Keratinocyte (primary cell): ENCODE data around the gene DUSP18. TPM values are rescaled to one million over a fixed set of nuclear protein-coding genes. Genes with fewer than 3 reads are reported as not detected.

Source experiments
- DNase-seq: peaks from one replicate; pipeline ENCODE4 v3.0.0-alpha.2; 2011; ENCODE audit warnings: low read depth, missing footprints, low spot score
- FAIRE-seq: peaks from 2 replicates; lab custom pipeline; 2011; peaks lifted over from hg19 to GRCh38; lab: Jason Lieb, UNC
- H2AFZ ChIP-seq: 2 replicates; pipeline ENCODE4 v1.6.0; 2012; ENCODE audit warnings: low read length, control low read depth, inconsistent platforms; ENCODE audit not compliant: control insufficient read depth
- H3K27ac ChIP-seq: 2 replicates; pipeline ENCODE4 v1.5.1; 2011; ENCODE audit warnings: low read length; ENCODE audit not compliant: control insufficient read depth, insufficient read depth
- H3K27me3 ChIP-seq: 3 replicates; pipeline ENCODE4 v1.6.0; 2011; ENCODE audit warnings: low read length; ENCODE audit not compliant: control insufficient read depth, insufficient read depth; ENCODE audit errors: extremely low read depth
- H3K36me3 ChIP-seq, 2 experiments: 2 replicates in 1 of 2; 3 replicates in 1 of 2; pipeline ENCODE4 v1.5.1; 2011; ENCODE audit warnings: low read length in 2 of 2, mild to moderate bottlenecking in 1 of 2; ENCODE audit not compliant: control insufficient read depth in 2 of 2, insufficient read depth in 2 of 2; ENCODE audit errors: extremely low read depth in 1 of 2
- H3K4me1 ChIP-seq: 3 replicates; pipeline ENCODE4 v1.5.1; 2011; ENCODE audit warnings: low read length; ENCODE audit not compliant: control insufficient read depth, insufficient read depth; ENCODE audit errors: extremely low read depth
- H3K4me2 ChIP-seq: 3 replicates; pipeline ENCODE4 v1.6.0; 2011; ENCODE audit warnings: low read depth, low read length; ENCODE audit not compliant: control insufficient read depth, insufficient read depth; ENCODE audit errors: extremely low read depth
- H3K4me3 ChIP-seq, 3 experiments: fragments of 200-600 bp in 1 of 3; sonication (generic) in 1 of 3; 2 replicates in 2 of 3; 3 replicates in 1 of 3; pipeline ENCODE4 v1.5.1; 2011 to 2016; ENCODE audit warnings: low read length in 3 of 3, mild to moderate bottlenecking in 3 of 3, control low read depth in 2 of 3, inconsistent platforms in 1 of 3, low read depth in 1 of 3, mixed read lengths in 1 of 3, mixed run types in 1 of 3, moderate library complexity in 1 of 3; ENCODE audit not compliant: control insufficient read depth in 2 of 3, insufficient read depth in 2 of 3; ENCODE audit errors: extremely low read depth in 1 of 3
- H3K79me2 ChIP-seq: 2 replicates; pipeline ENCODE4 v1.6.0; 2012; ENCODE audit warnings: low read length; ENCODE audit not compliant: control insufficient read depth, insufficient read depth
- H3K9ac ChIP-seq: 3 replicates; pipeline ENCODE4 v1.6.0; 2011; ENCODE audit warnings: low read length; ENCODE audit not compliant: control insufficient read depth, insufficient read depth; ENCODE audit errors: extremely low read depth
- H3K9me1 ChIP-seq: 3 replicates; pipeline ENCODE4 v1.6.0; 2011; ENCODE audit warnings: low read length; ENCODE audit not compliant: control insufficient read depth, insufficient read depth; ENCODE audit errors: extremely low read depth
- H3K9me3 ChIP-seq: 2 replicates; pipeline ENCODE4 v1.5.1; 2012; ENCODE audit warnings: low read depth, low read length; ENCODE audit not compliant: control insufficient read depth
- H4K20me1 ChIP-seq: 3 replicates; pipeline ENCODE4 v1.6.0; 2011; ENCODE audit warnings: low read length; ENCODE audit not compliant: control insufficient read depth, insufficient read depth; ENCODE audit errors: extremely low read depth
- CTCF ChIP-seq, 3 experiments: IDR thresholded peaks in 1 of 3; conservative IDR thresholded peaks in 1 of 3; optimal IDR thresholded peaks in 1 of 3; 2 replicates in 2 of 3; 3 replicates in 1 of 3; pipeline versions ENCODE3 to v1.5.1; 2011; ENCODE audit warnings: low read length in 3 of 3, mild to moderate bottlenecking in 3 of 3, moderate library complexity in 2 of 3, control low read depth in 1 of 3, inconsistent platforms in 1 of 3; ENCODE audit not compliant: insufficient read depth in 2 of 3; ENCODE audit errors: extremely low read depth in 1 of 3
- EZH2 ChIP-seq: IDR thresholded peaks from one replicate; pipeline ENCODE4 v1.6.1; 2012; ENCODE audit warnings: inconsistent platforms, mild to moderate bottlenecking, low read length, moderate library complexity
- dilution Hi-C: fragments of 300-500 bp; cut with MboI; formaldehyde crosslinking; loops from one replicate; pipeline ENCODE4 v1.7.0; 2020; ENCODE audit warnings: low sequenced_read_pairs; ENCODE audit not compliant: extremely low pct_ligation_motif_present
- polyA plus RNA-seq, 5 experiments: library from polyadenylated mRNA; depleted of rRNA in 3 of 5; stranded (reverse) in 3 of 5; stranded (forward) in 1 of 5; unstranded in 1 of 5; fragments of >200 nt; gene quantifications; 1 replicate in 1 of 5; 2 replicates in 3 of 5; 3 replicates in 1 of 5; pipeline versions ENCODE4 v1.2.1 to v1.2.3, GENCODE V29; 2011 to 2012; ENCODE audit warnings: missing spikeins in 2 of 5, low read depth in 1 of 5, low replicate concordance in 1 of 5

DUSP18 gene
- polyA plus RNA-seq, 1 donor (not counting 4 experiments of a cell fraction or from before 2014, with no cell fraction given), result 12.6 TPM

GRCh38 chr22:30668386-30668710 lies 673 bp upstream of the DUSP18 start:
- H3K9me1 ChIP-seq, result no peaks in the 10 kb centered on the region
- peak overlapping the region; percentile 98 for H3K4me2 ChIP-seq
- H3K4me3 ChIP-seq, result peak overlapping the region; percentile 66 to 95 (median 89)
- peak overlapping the region; percentile 60 for H3K27ac ChIP-seq
- H3K27me3 ChIP-seq, result no peaks in the 10 kb centered on the region
- dilution Hi-C loops, result no loop called here
- no peaks in the 10 kb centered on the region for H3K9me3 ChIP-seq
- no peaks in the 10 kb centered on the region for H4K20me1 ChIP-seq
- H3K36me3 ChIP-seq, result peaks cover 4 to 8% of the 10 kb centered on the region in 2 experiments
- H2AFZ ChIP-seq, result peak overlapping the region; percentile 98
- no peak for DNase-seq
- FAIRE-seq, result no peak
- peaks cover 21% of the 10 kb centered on the region for H3K4me1 ChIP-seq
- no peaks in the 10 kb centered on the region for H3K79me2 ChIP-seq
- TF ChIP-seq CTCF (optimal IDR thresholded peaks at IDR 0.05 in 1 of 3, IDR thresholded peaks at IDR 0.05 in 1 of 3, conservative IDR thresholded peaks at IDR 0.05 in 1 of 3; ENCODE audit: extremely low read depth in 1 of 3, insufficient read depth in 2 of 3, low read length in 3 of 3) (no peak), EZH2 (no peak)
- peak overlapping the region; percentile 83 for H3K9ac ChIP-seq

- peak; percentile 53 for FAIRE-seq
- H3K27me3 ChIP-seq, result no peaks in the 10 kb centered on the region
- TF ChIP-seq CTCF (optimal IDR thresholded peaks at IDR 0.05 in 1 of 3, IDR thresholded peaks at IDR 0.05 in 1 of 3, conservative IDR thresholded peaks at IDR 0.05 in 1 of 3; ENCODE audit: extremely low read depth in 1 of 3, insufficient read depth in 2 of 3, low read length in 3 of 3) (no peak), EZH2 (no peak)
Measured at GRCh38 chr22:30667107-30667493, 575 bp downstream of the DUSP18 start.

More at GRCh38 chr22:30667107-30667493, 575 bp downstream of the DUSP18 start:
- Histone ChIP-seq H3K9me3 (no peaks in the 10 kb centered on the region), H3K4me3 (peak overlapping the region; percentile 66 to 95 (median 89)), H3K9me1 (no peaks in the 10 kb centered on the region), H3K79me2 (no peaks in the 10 kb centered on the region), H3K4me1 (peaks cover 21% of the 10 kb centered on the region), H3K4me2 (peak overlapping the region; percentile 98), H3K9ac (peak overlapping the region; percentile 83), H4K20me1 (no peaks in the 10 kb centered on the region), H2AFZ (peak overlapping the region; percentile 91), H3K27ac (peak overlapping the region; percentile 49), H3K36me3 (peaks cover 4 to 8% of the 10 kb centered on the region in 2 experiments)
- dilution Hi-C loops, result no loop called here
- DNase-seq, result no peak
